Tibial nerve (tissue), 4 donors: ENCODE results near the gene SMAD3. TPM values are rescaled to one million over a fixed set of nuclear protein-coding genes. Genes with fewer than 3 reads are reported as not detected.

ENCODE experiments used
- DNase-seq, 2 donors: peaks; one replicate each; pipeline ENCODE4 v3.0.0-alpha.2; 2019; ENCODE audit warnings: low spot score in 2 of 2
- H3K27ac ChIP-seq, 4 donors: fragments of 200-600 bp; sonication (generic) in 3 of 4; one replicate each; pipeline ENCODE4 v1.5.1; 2017 to 2019; ENCODE audit warnings: mild to moderate bottlenecking in 1 of 4
- H3K27me3 ChIP-seq, 2 donors: fragments of 200-600 bp; sonication (generic) in 1 of 2; one replicate each; pipeline versions ENCODE4 v1.5.1 to v1.6.0; 2017 to 2019
- H3K36me3 ChIP-seq, 3 donors: fragments of 200-600 bp; sonication (generic); one replicate each; pipeline ENCODE4 v1.5.1; 2018 to 2019
- H3K4me1 ChIP-seq, 4 donors: fragments of 200-600 bp; sonication (generic) in 3 of 4; one replicate each; pipeline ENCODE4 v1.5.1; 2017 to 2019
- H3K4me3 ChIP-seq, 4 donors: fragments of 200-600 bp; sonication (generic) in 3 of 4; one replicate each; pipeline ENCODE4 v1.5.1; 2017 to 2019; ENCODE audit warnings: mild to moderate bottlenecking in 1 of 4, moderate library complexity in 1 of 4
- H3K9me3 ChIP-seq, 4 donors: fragments of 200-600 bp; sonication (generic) in 3 of 4; one replicate each; pipeline ENCODE4 v1.5.1; 2017 to 2019
- CTCF ChIP-seq, 5 experiments: fragments of 200-600 bp in 3 of 5; fragments of 450-650 bp in 2 of 5; sonication (generic) in 3 of 5; IDR thresholded peaks; one replicate each; pipeline ENCODE4 v1.5.1; 2016 to 2019; ENCODE audit warnings: antibody characterized with exemption in 5 of 5, mild to moderate bottlenecking in 3 of 5, moderate library complexity in 2 of 5
- EP300 ChIP-seq, 2 donors: sonication (generic); formaldehyde crosslinking; IDR thresholded peaks; one replicate each; pipeline ENCODE4 v1.6.1; 2017; ENCODE audit warnings: antibody characterized with exemption in 2 of 2, mild to moderate bottlenecking in 1 of 2
- POLR2A ChIP-seq, 2 donors: fragments of 450-650 bp; IDR thresholded peaks; one replicate each; pipeline ENCODE4 v1.6.1; 2017; ENCODE audit warnings: antibody characterized with exemption in 2 of 2, mild to moderate bottlenecking in 2 of 2, moderate library complexity in 2 of 2
- WGBS, 2 donors: methylation state at CpG; one replicate each; pipeline ENCODE4 v1.1.5; 2018; 5-methylcytosine and 5-hydroxymethylcytosine counted together
- total RNA-seq, 4 donors: library from RNA; depleted of rRNA; stranded (reverse); fragments of >200 nt; gene quantifications; one replicate each; pipeline ENCODE4 v1.1.0, GENCODE V29; 2016

Gene SMAD3
- total RNA-seq, 4 donors from 2014 or later: 36.3 to 68.6 (median 44.1) TPM

GRCh38 chr15:67082007-67082536 lies 16.7 kb downstream of the SMAD3 start:
- 81 to 83% methylated on average over 3 of the region's 3 CpGs for WGBS, 2 donors
- no peak overlapping the region for H3K4me3 ChIP-seq
- peak overlapping the region in 1 of 4 donors; percentile 14 for H3K27ac ChIP-seq
- H3K9me3 ChIP-seq: no peaks in the 10 kb centered on the region
- H3K4me1 ChIP-seq: peaks cover 0 to 92% (median 65%) of the 10 kb centered on the region in 4 donors
- TF ChIP-seq CTCF (IDR thresholded peaks at IDR 0.05) (no peak), POLR2A (IDR thresholded peaks at IDR 0.05) (no peak), EP300 (IDR thresholded peaks at IDR 0.05) (no peak)
- H3K36me3 ChIP-seq: no peaks in the 10 kb centered on the region
- no peaks in the 10 kb centered on the region for H3K27me3 ChIP-seq
- no peak for DNase-seq

- peak overlapping the region in 2 of 4 donors; percentile 12 to 46 for H3K27ac ChIP-seq
- H3K27me3 ChIP-seq: no peaks in the 10 kb centered on the region
- peaks cover 0 to 92% (median 61%) of the 10 kb centered on the region in 4 donors for H3K4me1 ChIP-seq
- no peak for TF ChIP-seq POLR2A (IDR thresholded peaks at IDR 0.05)
- TF ChIP-seq CTCF (IDR thresholded peaks at IDR 0.05): no peak
- no peak for TF ChIP-seq EP300 (IDR thresholded peaks at IDR 0.05)
- no peaks in the 10 kb centered on the region for H3K36me3 ChIP-seq
- DNase-seq: no peak
- H3K4me3 ChIP-seq: no peak overlapping the region
- WGBS, 2 donors: 77 to 79% methylated on average over 12 of the region's 12 CpGs
- H3K9me3 ChIP-seq: no peaks in the 10 kb centered on the region
Measured at GRCh38 chr15:67083135-67083762, 17.8 kb downstream of the SMAD3 start.

- Histone ChIP-seq H3K27me3 (no peaks in the 10 kb centered on the region), H3K4me1 (peaks cover 0 to 96% (median 71%) of the 10 kb centered on the region in 4 donors), H3K36me3 (no peaks in the 10 kb centered on the region), H3K27ac (no peak overlapping the region), H3K9me3 (no peaks in the 10 kb centered on the region), H3K4me3 (no peak overlapping the region)
- DNase-seq: no peak
- 84 to 90% methylated on average over 7 of the region's 7 CpGs for WGBS, 2 donors
- no peak for TF ChIP-seq EP300 (IDR thresholded peaks at IDR 0.05)
- no peak for TF ChIP-seq POLR2A (IDR thresholded peaks at IDR 0.05)
- no peak for TF ChIP-seq CTCF (IDR thresholded peaks at IDR 0.05)
Measured at GRCh38 chr15:67084561-67084960, 19.2 kb downstream of the SMAD3 start.

- peak overlapping the region in 1 of 4 donors; percentile 13 for H3K27ac ChIP-seq
- DNase-seq: no peak
- H3K4me3 ChIP-seq: no peak overlapping the region
- H3K9me3 ChIP-seq: no peaks in the 10 kb centered on the region
- 92 to 97% methylated on average over 3 of the region's 3 CpGs for WGBS, 2 donors
- H3K4me1 ChIP-seq: peaks cover 0 to 96% (median 71%) of the 10 kb centered on the region in 4 donors
- H3K27me3 ChIP-seq: no peaks in the 10 kb centered on the region
- no peaks in the 10 kb centered on the region for H3K36me3 ChIP-seq
- TF ChIP-seq POLR2A (IDR thresholded peaks at IDR 0.05): no peak
- TF ChIP-seq EP300 (IDR thresholded peaks at IDR 0.05): no peak
- no peak for TF ChIP-seq CTCF (IDR thresholded peaks at IDR 0.05)
Measured at GRCh38 chr15:67085237-67085817, 19.9 kb downstream of the SMAD3 start.
